ENCODE results near the gene NDUFAF5.

GRCh38 chr20:13839421-13840092, 54.7 kb downstream of the NDUFAF5 start:
- TF ChIP-seq POLR2AphosphoS5 (IDR thresholded peaks at IDR 0.05) (no peak), POLR2A (IDR thresholded peaks at IDR 0.05) (no peak)
- TF ChIP-seq, protein P1, sequence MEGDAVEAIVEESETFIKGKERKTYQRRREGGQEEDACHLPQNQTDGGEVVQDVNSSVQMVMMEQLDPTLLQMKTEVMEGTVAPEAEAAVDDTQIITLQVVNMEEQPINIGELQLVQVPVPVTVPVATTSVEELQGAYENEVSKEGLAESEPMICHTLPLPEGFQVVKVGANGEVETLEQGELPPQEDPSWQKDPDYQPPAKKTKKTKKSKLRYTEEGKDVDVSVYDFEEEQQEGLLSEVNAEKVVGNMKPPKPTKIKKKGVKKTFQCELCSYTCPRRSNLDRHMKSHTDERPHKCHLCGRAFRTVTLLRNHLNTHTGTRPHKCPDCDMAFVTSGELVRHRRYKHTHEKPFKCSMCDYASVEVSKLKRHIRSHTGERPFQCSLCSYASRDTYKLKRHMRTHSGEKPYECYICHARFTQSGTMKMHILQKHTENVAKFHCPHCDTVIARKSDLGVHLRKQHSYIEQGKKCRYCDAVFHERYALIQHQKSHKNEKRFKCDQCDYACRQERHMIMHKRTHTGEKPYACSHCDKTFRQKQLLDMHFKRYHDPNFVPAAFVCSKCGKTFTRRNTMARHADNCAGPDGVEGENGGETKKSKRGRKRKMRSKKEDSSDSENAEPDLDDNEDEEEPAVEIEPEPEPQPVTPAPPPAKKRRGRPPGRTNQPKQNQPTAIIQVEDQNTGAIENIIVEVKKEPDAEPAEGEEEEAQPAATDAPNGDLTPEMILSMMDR (IDR thresholded peaks at IDR 0.05), result no peak

All from upper lobe of left lung (tissue), 4 donors.